ENCODE measurements around the gene ATP2B3. TPM values are rescaled to one million over a fixed set of nuclear protein-coding genes. Genes with fewer than 3 reads are reported as not detected.

ATP2B3 gene
- total RNA-seq, 1 donor, result not detected

DNA sequence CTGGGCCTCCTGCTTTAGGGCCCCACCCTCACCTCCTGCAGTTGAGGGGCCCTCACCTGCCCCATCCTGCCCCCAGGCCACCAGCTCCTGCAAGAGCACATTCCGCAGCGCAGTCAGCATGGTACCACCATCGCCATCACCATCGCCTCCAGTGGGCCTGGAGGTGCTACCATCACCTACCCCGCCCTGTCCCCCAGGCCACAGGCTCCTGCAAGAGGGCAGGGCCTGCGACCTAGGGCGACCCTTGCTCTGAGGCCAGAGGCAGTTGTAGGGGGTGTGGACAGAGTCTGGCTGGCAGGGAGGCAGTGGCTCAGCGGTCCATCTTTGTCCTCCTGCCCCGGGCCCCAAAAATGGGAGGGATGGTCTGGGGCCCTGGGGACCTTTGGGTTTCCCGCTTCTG lies 43.2 kb upstream of the ATP2B3 start:
- TF ChIP-seq CTCF (IDR thresholded peaks at IDR 0.05; ENCODE audit: insufficient read depth, low read depth, low read length), result no peak
- no peak overlapping the region for H3K4me3 ChIP-seq (ENCODE audit: low read depth, low read length)
- DNase-seq (ENCODE audit: low read depth), result no peak

DNA sequence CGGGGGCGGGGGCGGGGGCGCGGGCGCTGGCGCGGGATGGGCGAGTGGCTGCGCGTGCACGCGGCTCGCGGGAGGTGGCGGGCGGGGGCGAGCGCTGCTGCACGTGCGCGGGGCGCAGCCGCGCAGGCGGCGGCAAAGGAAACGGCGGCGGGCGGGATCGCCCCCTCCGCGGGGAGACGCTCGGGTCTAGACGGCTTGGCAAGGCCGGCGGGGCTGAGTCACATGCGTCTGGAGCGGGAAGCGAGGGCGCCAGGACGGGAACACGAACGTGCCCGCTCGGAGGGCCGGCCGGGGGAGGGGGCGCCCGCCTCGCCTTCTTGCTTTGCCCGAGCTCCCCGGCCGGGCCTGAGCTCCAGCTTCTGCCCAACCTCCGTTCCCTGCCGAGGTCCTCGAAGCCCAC lies 42.7 kb upstream of the ATP2B3 start:
- TF ChIP-seq CTCF (IDR thresholded peaks at IDR 0.05; ENCODE audit: insufficient read depth, low read depth, low read length), result no peak
- peak overlapping the region; percentile 12 for H3K4me3 ChIP-seq (ENCODE audit: low read depth, low read length)
- peak; percentile 51 for DNase-seq (ENCODE audit: low read depth)

DNA sequence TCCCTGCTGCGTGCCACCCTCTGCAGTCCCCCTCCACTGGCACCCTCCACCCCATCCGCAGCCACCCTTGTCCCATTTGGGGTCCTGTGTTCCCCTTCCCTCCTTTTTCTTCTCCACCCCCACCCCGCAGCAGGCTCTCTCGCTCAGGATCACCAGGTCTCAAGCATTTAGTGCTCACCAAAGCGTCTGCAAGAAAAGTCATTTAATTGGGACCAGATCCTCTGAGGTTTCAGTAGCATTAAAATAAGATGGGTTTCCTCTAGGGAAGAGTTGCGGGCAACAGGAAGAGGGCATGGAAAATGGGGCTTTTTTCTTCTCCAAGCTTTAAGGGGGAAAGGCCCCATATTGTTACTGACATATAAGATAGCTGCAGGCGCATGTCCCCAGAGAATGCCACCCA lies 42.2 kb upstream of the ATP2B3 start:
- DNase-seq (ENCODE audit: low read depth), result no peak
- no peak overlapping the region for H3K4me3 ChIP-seq (ENCODE audit: low read depth, low read length)
- TF ChIP-seq CTCF (IDR thresholded peaks at IDR 0.05; ENCODE audit: insufficient read depth, low read depth, low read length), result no peak

GRCh38 chrX:153475751-153476281 lies 41.6 kb upstream of the ATP2B3 start:
- TF ChIP-seq CTCF (IDR thresholded peaks at IDR 0.05; ENCODE audit: insufficient read depth, low read depth, low read length), result no peak
- no peak overlapping the region for H3K4me3 ChIP-seq (ENCODE audit: low read depth, low read length)
- DNase-seq (ENCODE audit: low read depth), result no peak

GRCh38 chrX:153476666-153477363 lies 40.6 kb upstream of the ATP2B3 start:
- no peak overlapping the region for H3K4me3 ChIP-seq (ENCODE audit: low read depth, low read length)
- TF ChIP-seq CTCF (IDR thresholded peaks at IDR 0.05; ENCODE audit: insufficient read depth, low read depth, low read length), result no peak
- DNase-seq (ENCODE audit: low read depth), result peak; percentile 54

DNA sequence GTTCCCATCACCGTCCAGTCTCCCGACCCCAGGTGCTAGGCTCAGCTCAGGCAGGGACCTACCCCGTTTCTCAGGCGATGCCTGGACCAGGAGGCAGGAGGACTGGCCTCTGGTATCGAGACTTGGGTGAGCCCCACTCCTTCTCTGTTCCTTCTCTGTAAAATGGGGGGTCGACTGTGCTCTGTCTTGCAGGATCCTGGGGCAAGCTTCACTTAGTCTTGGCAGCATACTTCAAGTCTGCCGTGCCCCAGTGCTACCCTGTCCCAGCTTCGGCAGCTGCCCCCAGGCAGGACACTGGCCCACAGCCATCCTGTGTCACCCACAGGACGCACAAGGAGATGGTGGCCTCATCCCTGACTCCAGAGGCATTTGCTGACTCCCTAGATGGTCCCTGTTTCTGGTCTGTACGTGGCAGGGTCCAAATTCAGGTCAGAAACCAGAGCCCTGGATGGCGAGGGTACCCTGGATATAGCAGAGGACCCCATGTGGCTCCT lies 40.0 kb upstream of the ATP2B3 start:
- TF ChIP-seq CTCF (IDR thresholded peaks at IDR 0.05; ENCODE audit: insufficient read depth, low read depth, low read length), result no peak
- DNase-seq (ENCODE audit: low read depth), result no peak
- no peak overlapping the region for H3K4me3 ChIP-seq (ENCODE audit: low read depth, low read length)
